HG03135 (cell line): ENCODE data around the gene INAFM2.

Source experiments
- ATAC-seq: cut with Tn5 transposase; IDR thresholded peaks from one replicate; pipeline ENCODE4 v1.9.1; 2021; ENCODE audit warnings: mild to moderate bottlenecking, moderate library complexity; ENCODE audit not compliant: unreplicated experiment

Gene INAFM2

DNA sequence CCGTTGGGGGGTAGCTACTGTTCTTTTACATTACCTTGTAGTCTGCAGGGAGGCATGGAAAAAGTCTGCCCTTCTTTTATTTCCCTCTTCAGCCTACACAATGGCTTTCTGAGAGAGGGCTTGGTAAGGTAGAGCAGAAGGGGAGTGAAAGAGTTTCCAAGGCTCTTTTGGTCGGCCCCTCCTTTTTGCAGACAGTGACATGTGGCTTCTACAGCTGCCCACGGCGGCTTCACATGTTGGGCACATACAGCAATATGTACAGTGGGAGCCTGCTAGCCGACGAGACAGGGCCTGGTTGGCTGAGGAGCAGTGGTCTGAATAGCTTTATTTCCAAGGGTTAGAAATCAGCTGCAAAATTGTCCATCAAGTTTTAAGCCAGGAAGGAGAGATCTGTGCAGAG lies 4.0 kb downstream of the INAFM2 start:
- ATAC-seq: no peak

DNA sequence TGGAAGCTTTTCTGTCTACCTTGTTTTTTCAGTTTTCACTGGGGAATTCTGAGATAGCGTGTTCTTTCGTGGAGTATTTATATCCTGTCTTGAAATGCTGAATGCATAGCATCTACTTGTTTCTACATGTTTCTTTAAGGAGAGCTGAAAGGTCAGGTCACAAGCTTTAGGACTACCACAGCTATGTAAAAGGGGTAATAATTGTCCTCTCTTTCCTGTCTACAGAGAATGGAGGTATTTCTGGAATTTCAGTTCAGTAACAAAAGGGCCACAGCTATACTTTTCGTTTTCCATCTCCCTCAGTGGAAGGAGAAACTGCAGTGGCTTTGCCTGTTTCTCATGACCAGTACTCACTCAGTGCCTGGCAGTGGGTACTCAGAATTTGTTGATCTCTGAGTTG lies 4.7 kb downstream of the INAFM2 start:
- ATAC-seq: no peak

DNA sequence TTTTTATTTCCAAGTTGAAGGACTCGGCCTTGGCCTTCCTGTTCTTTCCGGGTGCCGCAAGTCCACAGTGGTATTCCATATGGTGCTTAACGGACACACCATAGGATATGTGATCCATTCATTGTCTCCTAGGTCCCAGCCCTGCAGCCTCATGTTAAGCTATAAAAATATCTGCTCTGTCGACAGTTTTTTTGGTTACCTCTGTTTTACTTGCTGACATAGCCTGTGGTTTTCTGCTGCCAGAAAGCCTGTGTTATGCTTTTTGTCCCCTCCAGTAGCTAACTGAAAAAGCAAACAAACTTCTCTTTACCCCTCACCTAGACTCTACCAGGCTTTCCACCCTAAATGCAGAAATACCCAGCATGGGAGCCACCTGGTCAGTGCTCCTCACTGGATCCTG lies 5.3 kb downstream of the INAFM2 start:
- ATAC-seq: no peak

DNA sequence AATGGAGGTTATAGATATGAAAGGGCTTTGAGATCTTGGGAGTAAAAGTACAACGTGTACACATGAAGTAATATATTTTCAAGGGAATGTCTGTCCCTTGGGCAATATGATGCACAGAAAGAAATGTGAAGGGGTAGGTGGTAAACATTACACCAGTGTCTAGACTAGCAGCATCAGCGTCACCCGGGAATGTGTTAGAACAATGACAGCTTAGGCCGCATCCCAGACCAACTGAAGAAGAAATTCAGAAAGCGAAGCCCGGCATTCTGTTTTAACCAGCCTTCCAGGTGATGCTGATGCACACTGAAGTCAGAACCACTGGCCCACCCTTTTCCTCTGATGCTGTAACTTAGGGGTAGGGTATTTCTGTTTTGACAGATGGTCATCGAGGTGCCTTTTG lies 6.3 kb downstream of the INAFM2 start:
- no peak for ATAC-seq

DNA sequence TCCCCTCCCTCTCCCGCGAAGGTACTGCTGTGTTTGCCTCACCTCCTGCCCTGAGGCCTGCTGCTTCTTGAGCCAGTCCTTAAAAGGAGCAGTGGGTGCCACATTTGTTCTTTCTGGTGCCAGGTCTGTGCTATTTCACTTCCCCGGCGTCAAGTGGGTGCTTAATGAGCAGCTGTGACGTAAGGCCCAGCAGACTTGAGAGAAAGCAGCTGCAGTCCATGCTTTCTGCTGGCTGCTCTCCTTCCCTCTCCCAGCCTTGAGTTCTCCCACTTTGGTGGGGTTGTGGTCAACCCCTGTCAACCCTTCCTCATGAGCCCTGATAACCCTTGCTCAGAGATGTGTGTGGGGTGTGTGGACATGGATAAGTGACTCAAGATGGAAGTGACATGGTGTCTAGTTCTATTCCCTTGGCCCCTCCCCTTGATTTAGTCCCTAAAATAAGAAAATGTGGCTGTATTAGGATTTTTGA lies 6.9 kb downstream of the INAFM2 start:
- no peak for ATAC-seq

DNA sequence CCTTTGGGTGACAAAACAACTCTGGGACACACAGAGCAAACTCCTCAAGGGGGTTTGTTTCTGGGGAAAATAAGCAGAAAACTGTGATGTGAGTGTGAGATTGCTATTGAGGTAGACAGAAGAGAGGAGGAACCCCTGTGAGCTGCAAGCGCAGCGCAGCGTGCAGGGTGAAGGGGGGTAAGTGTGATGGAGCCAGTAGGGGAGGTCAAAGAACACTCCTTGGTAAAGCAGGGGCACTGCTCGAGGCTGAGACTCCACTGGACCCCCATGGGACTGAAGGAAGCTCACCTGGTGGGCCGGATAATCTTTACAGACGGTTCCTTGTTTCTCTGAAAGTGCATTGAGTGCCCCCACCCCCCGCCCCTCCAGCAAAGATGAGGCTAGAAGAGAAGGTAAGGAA lies 7.5 kb downstream of the INAFM2 start:
- ATAC-seq: no peak

DNA sequence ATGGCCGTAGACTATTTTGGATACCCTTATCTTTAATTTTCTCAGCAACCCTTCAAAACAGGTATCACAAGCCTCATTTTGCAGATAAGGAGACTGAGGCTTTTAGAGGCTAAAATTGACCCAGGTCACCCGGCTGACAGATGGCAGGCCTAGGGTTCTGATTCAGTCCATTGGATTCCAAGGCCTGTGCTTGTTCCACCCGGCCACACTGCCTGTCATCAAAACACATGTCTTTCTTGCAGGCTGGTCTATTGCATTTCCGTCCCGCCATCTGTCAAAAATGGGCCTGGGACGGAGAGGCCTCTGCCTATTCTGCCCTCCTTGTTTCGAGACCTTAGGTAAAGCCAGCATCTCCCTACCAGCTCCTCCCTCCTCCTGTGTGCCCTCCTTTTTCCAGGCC lies 8.1 kb downstream of the INAFM2 start:
- ATAC-seq: no peak

DNA sequence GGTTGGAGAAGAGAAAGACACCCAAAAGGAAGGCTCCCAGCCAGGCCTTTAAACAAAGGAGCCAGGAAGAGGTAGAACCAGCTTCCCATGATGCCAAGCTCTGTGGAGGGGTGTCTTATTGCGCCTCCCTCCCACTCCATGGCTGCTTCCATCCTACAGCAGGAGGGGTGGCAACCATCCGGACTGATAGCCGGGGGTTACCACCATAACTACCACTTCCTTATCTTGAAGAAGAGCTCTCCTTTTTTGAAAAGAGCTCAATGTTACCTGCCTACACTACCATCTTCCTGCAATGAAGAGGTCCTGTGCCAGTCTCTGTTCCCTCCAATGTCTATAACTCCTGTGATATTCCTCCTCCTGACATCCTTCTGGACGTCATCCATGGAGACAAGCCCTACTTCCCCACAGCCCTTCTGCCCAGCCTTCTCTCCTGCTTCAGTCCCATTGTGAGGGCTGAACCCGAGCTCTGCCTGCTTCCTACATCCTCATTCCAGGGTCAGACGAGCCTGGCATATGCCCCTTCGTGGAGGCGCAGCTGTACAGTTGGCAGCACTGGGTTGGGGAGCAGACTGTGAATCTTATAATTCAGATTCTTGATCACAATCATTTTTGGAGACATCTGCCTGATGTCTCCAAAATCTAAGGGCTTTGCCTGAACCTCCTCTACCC lies 8.8 kb downstream of the INAFM2 start:
- ATAC-seq: no peak

DNA sequence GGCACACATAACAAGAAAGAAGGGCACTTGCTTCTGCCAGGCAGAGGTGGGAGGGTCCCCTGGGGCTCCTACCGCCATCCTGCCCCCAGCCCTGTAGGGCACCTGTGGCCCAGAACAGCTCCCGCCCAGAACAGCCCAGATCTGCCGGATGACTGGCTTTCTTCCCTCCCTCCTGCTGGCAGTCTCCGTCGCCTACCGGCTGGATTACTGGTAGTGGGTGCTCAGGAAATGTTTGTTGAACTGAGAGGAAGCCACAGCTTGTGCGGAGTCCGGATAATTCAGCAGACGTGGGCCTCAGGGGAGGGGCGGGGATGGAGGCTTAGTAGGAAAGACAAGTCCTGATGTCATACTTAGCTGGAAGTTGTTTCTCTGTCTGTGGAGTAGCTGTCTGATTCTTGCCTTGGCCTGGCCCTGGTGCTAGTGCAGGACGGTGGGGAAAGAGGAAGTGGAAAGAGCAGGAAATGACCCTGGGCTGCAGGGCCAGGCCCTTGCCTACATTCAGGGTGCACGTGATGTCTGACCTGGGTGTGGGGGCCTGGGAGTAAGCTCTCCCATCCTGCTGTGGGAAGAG lies 10.5 kb downstream of the INAFM2 start:
- no peak for ATAC-seq

DNA sequence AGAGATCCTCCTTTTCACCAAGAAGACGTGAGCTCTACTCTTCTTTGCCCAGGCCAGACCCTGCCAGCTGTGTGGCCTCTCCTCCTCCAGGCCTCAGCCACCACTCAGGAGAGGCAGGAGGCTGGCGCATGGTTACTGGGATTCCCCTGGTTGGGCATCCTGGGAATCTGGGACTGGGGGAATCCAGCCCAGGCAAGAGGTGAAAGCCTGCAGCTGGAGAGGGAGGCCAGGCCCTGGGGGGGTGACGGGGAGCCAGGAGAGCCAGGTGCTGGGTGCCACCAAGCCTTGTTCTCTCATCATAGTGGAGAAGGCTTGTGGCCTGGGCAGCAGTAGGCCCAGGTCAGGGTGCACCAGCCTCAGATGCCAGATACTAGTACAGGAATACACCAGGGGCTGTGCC lies 11.0 kb downstream of the INAFM2 start:
- ATAC-seq: no peak

DNA sequence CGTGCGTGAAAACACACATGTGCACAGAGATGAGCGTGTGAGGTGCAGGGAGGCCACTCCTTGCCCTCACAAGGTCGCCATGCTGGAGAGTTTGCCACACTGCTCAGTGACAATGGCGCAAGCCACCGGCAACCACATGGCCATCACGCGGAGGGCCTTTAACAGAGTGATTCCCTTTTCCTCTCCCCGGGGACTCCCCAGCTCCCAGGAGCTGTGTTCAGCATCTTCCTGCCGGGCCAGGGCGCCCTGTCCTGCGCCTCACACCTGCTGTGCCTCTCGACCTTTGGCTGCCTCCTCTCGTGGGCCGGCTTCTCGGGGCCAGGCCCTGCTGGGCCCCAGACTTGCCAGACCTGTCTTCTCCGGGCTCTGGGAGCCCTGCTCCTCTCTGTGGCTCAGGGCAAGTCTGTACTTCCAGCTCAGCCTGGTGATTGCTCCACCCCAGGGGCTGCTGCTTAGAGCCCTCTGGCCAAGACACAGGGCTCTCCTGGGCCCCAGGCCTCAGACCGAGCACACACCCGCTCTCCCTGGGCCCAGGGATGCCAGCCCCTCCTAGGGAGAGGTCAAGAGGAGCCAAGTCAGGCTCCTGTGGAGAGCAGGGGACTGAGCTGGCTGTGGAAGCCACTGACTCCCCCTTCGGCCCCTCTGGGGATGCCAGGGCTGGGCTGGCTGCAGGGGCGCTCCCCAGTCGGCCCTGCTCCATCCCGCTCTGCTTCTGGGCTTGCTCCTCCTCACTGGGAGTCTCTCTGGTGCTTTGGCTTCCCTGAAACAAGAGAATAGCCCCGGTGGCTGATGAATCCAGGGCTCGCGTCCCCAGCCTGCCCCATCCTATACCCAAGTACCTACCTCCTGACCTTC lies 11.7 kb downstream of the INAFM2 start:
- no peak for ATAC-seq

DNA sequence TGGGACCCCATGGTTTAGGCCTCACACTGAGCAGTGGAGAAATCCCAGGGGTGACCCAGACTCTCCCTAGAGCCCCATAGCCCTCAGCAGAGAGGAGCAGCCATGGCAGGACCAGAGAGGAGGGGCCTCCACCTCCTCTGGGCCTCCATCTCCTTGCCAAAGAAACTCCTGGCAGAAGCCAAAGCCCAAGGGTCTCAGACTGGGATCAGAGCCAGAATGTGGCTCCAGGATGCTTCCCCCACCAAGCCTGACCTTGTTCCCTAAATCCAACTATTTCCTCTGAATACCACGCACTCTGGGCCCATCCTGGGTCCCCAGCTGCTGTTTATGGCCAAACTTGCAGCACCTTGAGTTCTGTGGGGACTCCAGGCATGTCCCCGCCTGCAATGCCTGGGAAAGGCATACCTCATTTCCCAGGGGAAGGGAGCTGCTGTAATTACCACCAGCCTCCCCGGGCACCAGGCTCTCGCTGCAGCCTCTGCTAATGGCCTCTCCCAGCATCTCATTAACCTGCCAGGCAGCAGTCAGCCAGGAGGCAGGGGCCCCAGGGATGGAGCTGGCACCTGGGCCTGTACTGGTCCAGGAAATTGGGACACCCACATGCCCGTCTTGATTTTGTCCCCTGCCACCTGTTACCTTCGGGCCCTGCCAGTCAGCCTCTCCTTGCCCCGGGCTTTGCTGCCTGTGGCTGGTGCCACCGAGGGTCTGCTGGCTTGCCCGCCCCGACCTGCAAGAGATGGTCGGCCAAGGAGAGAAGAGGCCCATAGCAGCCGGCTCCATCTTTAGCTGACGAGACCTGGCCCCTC lies 12.6 kb downstream of the INAFM2 start:
- ATAC-seq: no peak

DNA sequence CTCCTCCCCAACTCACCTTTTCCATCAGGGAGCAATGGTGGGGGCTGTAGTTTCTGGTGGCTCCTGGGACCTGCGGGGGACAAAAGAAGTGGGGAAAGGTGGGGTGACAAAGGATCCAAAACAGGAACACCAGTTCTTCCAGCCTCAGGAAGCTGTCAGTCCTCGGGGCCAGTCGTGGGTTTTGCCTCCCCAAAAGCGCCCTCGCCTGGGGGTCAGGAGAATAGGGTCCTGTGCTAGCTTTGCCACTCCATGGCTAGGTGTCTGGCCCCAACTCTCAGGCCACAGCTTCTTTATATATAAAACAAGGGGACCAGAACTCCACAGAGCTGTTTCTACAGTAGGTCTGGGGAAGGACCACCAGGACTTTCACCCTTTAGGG lies 13.2 kb downstream of the INAFM2 start:
- ATAC-seq: no peak

DNA sequence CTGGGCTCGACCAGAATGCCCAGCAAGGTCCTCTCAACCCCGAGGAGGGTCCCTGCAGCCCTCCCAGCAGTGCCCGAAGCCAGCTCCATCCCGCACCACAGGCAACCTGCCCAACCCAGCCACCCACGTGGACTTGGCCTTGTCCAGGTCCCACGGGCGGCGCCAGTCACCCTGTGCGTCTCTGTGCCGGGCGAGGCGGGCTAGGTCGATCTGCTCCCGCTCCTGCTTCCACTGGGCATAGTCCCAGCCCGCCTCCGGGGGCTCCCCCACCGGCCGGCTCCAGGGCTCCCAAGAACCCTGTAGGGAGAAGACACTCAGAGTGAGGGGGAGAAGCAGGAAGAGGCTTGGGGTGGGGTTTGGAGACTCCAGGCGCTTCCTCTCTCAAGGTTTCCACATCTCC lies 14.1 kb downstream of the INAFM2 start:
- ATAC-seq: no peak

DNA sequence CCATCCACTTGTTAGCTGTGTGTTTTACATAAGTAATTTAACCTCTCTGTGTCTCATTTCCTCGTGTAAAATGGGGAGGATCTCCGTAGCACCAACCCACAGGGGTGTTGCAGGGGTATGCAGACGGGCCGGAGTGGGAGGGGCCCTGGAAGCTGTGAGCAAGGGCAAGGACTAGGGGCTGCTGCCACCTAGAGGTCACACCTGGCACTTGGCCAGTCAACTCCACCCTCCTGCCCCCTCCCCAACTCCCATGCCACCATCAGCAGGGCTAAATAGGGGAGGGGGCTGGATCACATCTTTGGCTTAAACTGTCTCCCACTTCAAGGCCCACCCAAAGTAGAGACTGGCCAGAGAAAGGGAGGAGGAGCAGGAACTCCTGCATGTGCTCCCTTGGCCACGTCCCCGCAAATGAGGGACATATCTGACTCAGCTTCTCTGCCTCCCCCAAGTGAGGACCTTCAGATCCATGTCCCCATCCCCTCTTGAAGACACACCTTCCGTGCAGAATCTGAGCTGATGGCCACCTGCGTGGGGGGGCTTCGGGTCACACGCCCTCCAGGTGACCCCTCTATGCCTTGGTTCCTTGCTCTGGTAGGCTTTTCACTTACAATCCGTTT lies 14.7 kb downstream of the INAFM2 start:
- ATAC-seq: no peak

DNA sequence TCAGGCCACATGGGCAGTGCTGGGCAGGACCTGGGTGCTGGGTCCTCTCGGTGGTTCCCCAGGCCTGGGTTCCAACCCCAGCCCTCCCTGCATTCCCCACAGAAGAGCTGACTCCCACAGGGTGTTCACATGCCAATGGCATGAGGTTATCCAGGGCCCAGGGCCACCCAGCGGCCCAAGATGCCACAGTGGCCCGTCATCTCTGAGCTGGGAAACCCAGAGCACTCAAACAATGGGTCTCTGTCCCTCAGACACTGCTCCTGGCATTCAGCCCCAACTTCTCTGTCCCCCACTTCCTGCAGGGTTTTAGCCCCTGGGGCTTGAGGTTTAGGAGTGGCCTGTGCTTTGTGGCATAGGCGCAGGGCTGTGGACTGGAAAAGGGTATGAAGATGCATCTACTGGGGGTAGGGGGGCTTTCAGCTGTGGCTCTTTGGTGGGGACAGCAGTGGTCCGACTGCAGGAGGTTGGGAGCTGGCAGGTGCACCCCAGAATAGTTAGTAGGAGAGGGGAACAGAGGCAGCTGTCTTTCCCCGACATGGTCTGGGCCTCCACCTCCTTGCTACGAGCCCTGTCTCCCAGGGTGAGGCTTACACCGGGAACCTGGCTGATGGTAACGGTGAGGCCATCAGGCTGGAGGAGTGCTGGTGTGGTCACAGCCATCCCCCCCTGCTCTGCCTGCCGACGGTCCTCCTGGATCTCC lies 15.6 kb downstream of the INAFM2 start:
- ATAC-seq: no peak

DNA sequence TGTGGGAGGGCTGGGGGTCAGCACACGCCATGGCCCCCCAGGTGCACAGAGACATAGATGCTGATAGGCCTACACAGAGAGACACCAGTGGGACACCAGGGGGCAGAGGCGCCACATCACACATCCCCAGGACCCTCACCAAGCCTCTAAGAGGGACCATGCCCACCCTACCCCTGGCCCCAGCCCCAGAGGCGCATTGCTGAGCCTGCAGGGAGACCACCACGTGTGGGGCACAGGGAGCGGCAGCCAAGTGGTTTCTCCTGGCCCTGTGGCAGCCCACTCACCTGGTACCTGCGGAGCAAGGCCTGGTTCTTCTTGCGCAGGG lies 16.1 kb downstream of the INAFM2 start:
- no peak for ATAC-seq

DNA sequence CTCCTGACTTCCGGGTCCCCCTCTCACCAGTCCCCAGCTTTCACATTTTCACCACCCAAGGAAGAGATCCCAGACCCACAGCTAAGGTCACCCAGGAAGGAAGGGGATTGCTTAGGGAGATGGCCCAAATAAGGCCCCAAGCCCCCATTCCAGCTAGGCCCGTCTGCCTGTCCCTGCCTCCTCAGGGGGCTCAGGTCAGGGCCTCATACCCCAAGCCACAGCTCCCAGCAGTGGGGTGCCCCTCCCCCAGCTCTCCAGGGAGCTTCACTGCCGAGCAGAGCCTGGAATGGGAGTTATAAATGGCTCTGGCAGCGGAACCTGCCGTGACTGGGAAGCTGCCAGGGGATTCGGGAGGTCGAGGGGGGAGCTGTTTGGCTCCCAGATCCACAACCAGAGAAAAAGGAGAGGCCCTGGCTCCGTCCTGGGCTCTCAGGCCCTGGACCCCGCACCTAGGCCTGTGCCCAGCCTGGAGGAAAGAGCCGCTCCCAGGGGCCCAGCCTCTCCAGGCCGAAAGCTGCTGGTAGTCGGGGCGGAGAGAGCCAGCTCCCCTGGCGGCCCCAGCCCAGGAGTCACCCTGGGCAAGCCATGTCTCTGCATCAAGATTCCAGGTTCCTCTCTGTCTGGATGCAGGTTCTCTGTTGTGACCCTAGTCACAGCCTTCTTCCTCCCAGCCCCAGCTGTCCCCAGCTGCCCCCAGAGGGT lies 16.7 kb downstream of the INAFM2 start:
- no peak for ATAC-seq

DNA sequence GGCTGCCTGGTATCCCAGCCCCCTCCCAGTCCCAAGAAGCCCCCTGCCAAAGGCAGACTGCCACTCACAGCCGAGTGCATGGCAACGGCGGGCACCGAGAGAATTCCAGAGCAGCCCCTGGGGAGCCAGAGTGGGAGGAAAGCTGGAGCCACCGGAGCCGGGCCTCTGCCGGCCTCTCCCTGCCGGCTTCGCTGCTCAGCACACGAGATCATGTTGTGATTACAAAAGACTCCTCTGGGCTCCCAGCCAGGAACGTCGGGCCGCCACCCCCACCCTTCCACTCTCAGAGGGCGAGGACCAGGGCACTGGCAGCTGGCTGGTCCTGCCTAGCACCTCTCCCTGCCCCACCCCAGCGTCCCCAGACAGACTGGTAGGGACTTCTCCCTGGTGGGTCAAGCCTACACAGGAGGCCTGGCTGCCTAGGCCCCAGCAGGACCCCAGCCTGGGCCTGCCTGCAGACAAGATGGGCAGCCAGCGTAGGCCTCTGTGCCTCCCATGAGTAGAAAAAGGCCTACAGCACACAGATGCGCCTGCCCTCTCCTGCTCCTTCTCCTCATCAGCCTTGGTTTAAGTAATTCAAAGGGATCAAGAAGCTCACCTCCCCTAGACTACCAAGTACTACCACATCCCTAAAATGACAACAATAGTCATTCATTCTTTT lies 17.4 kb downstream of the INAFM2 start, which contains the start of gene CCDC9B:
Gene CCDC9B (minus strand): TSS at position 200 of the 661 bp plus-strand sequence. CDS start 120 bp downstream, at position 80.
- ATAC-seq: no peak
